HG03457 (cell line): Measurements from ENCODE around the gene FPGT.
"Not testable (repeated sequence)": the region's sequence is repeated elsewhere in the genome, so short reads cannot be mapped to it uniquely, and the experiment has no call there.

Experiments
- ATAC-seq: cut with Tn5 transposase; IDR thresholded peaks from one replicate; pipeline ENCODE4 v1.9.1; 2021; ENCODE audit warnings: moderate number of reproducible peaks; ENCODE audit not compliant: unreplicated experiment

FPGT gene

GRCh38 chr1:74197657-74198552 lies at the start of gene FPGT, which contains the start of gene LRRIQ3:
Gene FPGT (plus strand): TSS chr1:74198242. CDS start chr1:74198279, 37 bp downstream.
Gene LRRIQ3 (minus strand): TSS chr1:74198176. CDS start chr1:74183684, 14,492 bp downstream.
- ATAC-seq, result peak; percentile 97

GRCh38 chr1:74160046-74160445 lies 38.0 kb upstream of the FPGT start:
- no peak for ATAC-seq

- ATAC-seq, result no peak
These were observed 36.5 kb upstream of the FPGT start for GRCh38 chr1:74161497-74161896.

- ATAC-seq, result no peak
These were observed 35.7 kb upstream of the FPGT start for GRCh38 chr1:74162333-74162732.

GRCh38 chr1:74174423-74174822 lies 23.6 kb upstream of the FPGT start:
- ATAC-seq, result not testable (repeated sequence)

- ATAC-seq, result no peak
These were observed 17.6 kb upstream of the FPGT start for GRCh38 chr1:74180490-74180889.

- no peak for ATAC-seq
These were observed 4.1 kb upstream of the FPGT start for GRCh38 chr1:74193908-74194307.

- no peak for ATAC-seq
These were observed 2.7 kb upstream of the FPGT start for GRCh38 chr1:74195339-74195738.

- no peak for ATAC-seq
These were observed 787 bp upstream of the FPGT start for GRCh38 chr1:74197255-74197654.

- no peak for ATAC-seq
These were observed 1.5 kb downstream of the FPGT start for GRCh38 chr1:74199504-74199903.

GRCh38 chr1:74205266-74205665 lies 7.2 kb downstream of the FPGT start:
- ATAC-seq, result no peak

- no peak for ATAC-seq
These were observed 17.2 kb downstream of the FPGT start for GRCh38 chr1:74215229-74215628.

- no peak for ATAC-seq
These were observed 24.7 kb downstream of the FPGT start for GRCh38 chr1:74222701-74223100.

- no peak for ATAC-seq
These were observed 25.4 kb downstream of the FPGT start for GRCh38 chr1:74223453-74223852.

GRCh38 chr1:74235153-74235552 lies 37.1 kb downstream of the FPGT start, which contains the start of gene TNNI3K:
Gene TNNI3K (plus strand): TSS chr1:74235387. CDS start chr1:74235452, 65 bp downstream.
- no peak for ATAC-seq

- no peak for ATAC-seq
These were observed 38.4 kb downstream of the FPGT start for GRCh38 chr1:74236440-74236839.

GRCh38 chr1:74237035-74237434 lies 39.0 kb downstream of the FPGT start:
- no peak for ATAC-seq

- ATAC-seq, result no peak
These were observed 39.7 kb downstream of the FPGT start for GRCh38 chr1:74237787-74238186.

GRCh38 chr1:74245168-74245772 lies 47.2 kb downstream of the FPGT start:
- ATAC-seq, result no peak

GRCh38 chr1:74246315-74246714 lies 48.3 kb downstream of the FPGT start:
- ATAC-seq, result no peak

- ATAC-seq, result no peak
These were observed 50.0 kb downstream of the FPGT start for GRCh38 chr1:74247881-74248528.
